Progenitor cell of endocrine pancreas (in vitro differentiated cells): ENCODE measurements around the gene TAF5L. TPM values are rescaled to one million over a fixed set of nuclear protein-coding genes. Genes with fewer than 3 reads are reported as not detected.

Source experiments
- DNase-seq: peaks from one replicate; pipeline ENCODE4 v3.0.0; 2021; ENCODE audit warnings: low spot score; ENCODE audit not compliant: unreplicated experiment
- H3K27ac Mint-ChIP-seq: 2 replicates; pipeline ENCODE4 v1.8.0; 2021; ENCODE audit warnings: mild to moderate bottlenecking, moderate library complexity, mixed read lengths
- H3K27me3 Mint-ChIP-seq: 2 replicates; pipeline ENCODE4 v1.8.0; 2021; ENCODE audit warnings: mixed read lengths
- H3K36me3 Mint-ChIP-seq: 2 replicates; pipeline ENCODE4 v1.8.0; 2022; ENCODE audit warnings: mixed read lengths; ENCODE audit not compliant: insufficient read depth
- H3K4me1 Mint-ChIP-seq: 2 replicates; pipeline ENCODE4 v1.8.0; 2021; ENCODE audit warnings: low read depth, mixed read lengths
- H3K4me3 Mint-ChIP-seq: 2 replicates; pipeline ENCODE4 v1.8.0; 2021; ENCODE audit warnings: low read depth, mild to moderate bottlenecking, moderate library complexity, mixed read lengths
- H3K9me3 Mint-ChIP-seq: 2 replicates; pipeline ENCODE4 v1.8.0; 2021; ENCODE audit warnings: low read depth, mixed read lengths
- total RNA-seq: library from RNA; stranded (reverse); gene quantifications from 2 replicates; pipeline ENCODE4 v1.2.1, GENCODE V29; 2021
- TF ChIP-seq, protein P1 (sequence below): fragments of 200-600 bp; sonication (generic); IDR thresholded peaks from one replicate; pipeline ENCODE4 v1.5.0; 2021; ENCODE audit warnings: antibody characterized with exemption, mild to moderate bottlenecking; ENCODE audit not compliant: unreplicated experiment

TAF5L gene
- total RNA-seq, 1 donor from 2014 or later: 21.0 TPM

DNA sequence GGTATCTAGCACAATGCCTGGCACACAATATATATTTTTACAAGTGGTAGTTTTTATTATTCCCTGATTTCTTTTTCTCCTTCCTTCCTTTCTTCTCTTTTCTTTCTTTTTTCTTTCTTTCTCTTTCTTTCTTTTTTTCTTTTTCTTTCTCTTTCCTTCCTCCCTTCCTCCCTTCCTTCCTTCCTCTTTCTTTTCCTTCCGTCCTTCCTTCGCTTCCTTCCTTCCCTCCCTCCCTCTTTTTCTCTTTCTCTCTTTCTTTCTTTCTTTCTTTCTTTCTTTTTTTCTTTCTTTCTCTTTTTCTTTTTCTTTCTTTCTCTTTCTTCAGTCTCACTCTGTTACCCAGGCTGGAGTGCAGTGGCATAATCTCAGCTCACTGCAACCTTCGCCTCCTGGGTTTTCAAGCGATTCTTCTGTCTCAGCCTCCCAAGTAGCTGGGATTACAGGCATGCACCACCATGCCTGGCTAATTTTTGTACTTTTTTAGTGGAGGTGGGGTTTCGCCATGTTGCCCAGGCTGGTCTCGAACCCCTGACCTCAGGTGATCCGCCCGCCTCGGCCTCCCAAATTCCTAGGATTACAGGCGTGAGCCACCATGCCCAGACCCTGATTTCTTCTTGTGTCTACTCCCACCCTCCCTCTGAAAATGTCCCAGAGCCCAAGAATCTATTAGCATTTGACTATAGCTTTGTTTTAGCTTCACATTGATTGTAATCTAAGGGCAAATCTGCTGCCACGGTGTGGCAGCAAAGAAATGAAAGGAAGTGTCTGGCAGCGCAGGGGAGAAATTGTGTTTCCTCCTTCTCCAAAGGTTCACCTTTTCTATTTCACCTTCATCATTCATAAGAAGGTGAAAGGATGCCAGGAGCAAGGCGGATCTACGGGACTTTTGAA lies 47.5 kb downstream of the TAF5L start:
- Mint-ChIP-seq H3K36me3 (no peaks in the 10 kb centered on the region), H3K4me1 (peaks cover 3% of the 10 kb centered on the region), H3K9me3 (no peaks in the 10 kb centered on the region), H3K27ac (no peak overlapping the region), H3K4me3 (no peak overlapping the region), H3K27me3 (no peaks in the 10 kb centered on the region)
- no peak for DNase-seq
- TF ChIP-seq, protein P1, sequence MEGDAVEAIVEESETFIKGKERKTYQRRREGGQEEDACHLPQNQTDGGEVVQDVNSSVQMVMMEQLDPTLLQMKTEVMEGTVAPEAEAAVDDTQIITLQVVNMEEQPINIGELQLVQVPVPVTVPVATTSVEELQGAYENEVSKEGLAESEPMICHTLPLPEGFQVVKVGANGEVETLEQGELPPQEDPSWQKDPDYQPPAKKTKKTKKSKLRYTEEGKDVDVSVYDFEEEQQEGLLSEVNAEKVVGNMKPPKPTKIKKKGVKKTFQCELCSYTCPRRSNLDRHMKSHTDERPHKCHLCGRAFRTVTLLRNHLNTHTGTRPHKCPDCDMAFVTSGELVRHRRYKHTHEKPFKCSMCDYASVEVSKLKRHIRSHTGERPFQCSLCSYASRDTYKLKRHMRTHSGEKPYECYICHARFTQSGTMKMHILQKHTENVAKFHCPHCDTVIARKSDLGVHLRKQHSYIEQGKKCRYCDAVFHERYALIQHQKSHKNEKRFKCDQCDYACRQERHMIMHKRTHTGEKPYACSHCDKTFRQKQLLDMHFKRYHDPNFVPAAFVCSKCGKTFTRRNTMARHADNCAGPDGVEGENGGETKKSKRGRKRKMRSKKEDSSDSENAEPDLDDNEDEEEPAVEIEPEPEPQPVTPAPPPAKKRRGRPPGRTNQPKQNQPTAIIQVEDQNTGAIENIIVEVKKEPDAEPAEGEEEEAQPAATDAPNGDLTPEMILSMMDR: no peak

- Mint-ChIP-seq H3K9me3 (no peaks in the 10 kb centered on the region), H3K4me3 (no peak overlapping the region), H3K27ac (no peak overlapping the region), H3K4me1 (no peaks in the 10 kb centered on the region), H3K36me3 (no peaks in the 10 kb centered on the region), H3K27me3 (no peaks in the 10 kb centered on the region)
- no peak for DNase-seq
- TF ChIP-seq, protein P1: no peak
Observed at GRCh38 chr1:229574679-229575442, 51.1 kb downstream of the TAF5L start.

DNA sequence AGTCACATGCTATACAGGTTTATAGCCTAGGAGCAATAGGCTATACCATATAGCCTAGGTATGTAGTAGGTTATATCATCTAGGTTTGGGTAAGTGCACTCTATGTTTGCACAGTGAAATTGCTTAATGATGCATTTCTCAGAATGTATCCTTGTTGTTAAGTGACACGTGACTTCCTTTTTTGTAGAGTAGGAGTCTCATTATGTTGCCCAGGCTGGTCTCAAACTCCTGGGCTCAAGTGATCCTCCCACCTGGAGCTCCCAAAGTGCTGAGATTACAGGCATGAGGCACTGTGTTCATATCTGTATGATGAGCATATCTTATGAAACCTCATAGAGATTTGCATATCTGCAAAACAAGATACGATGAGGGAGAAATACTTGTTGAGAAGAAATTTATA lies 53.6 kb downstream of the TAF5L start:
- TF ChIP-seq, protein P1: no peak
- H3K9me3 Mint-ChIP-seq: no peaks in the 10 kb centered on the region

GRCh38 chr1:229570891-229571516 lies 54.9 kb downstream of the TAF5L start:
- H3K27me3 Mint-ChIP-seq: no peaks in the 10 kb centered on the region
- TF ChIP-seq, protein P1: no peak
- no peaks in the 10 kb centered on the region for H3K9me3 Mint-ChIP-seq
- no peaks in the 10 kb centered on the region for H3K36me3 Mint-ChIP-seq
- H3K4me3 Mint-ChIP-seq: no peak overlapping the region
- H3K27ac Mint-ChIP-seq: no peak overlapping the region
- no peaks in the 10 kb centered on the region for H3K4me1 Mint-ChIP-seq
- DNase-seq: no peak

More for the DNA sequence above, 53.6 kb downstream of the TAF5L start:
- Mint-ChIP-seq H3K36me3 (no peaks in the 10 kb centered on the region), H3K4me1 (no peaks in the 10 kb centered on the region), H3K27ac (no peak overlapping the region), H3K27me3 (no peaks in the 10 kb centered on the region), H3K4me3 (no peak overlapping the region)
- no peak for DNase-seq

- H3K36me3 Mint-ChIP-seq: no peaks in the 10 kb centered on the region
- H3K4me3 Mint-ChIP-seq: no peak overlapping the region
- no peaks in the 10 kb centered on the region for H3K9me3 Mint-ChIP-seq
- no peaks in the 10 kb centered on the region for H3K27me3 Mint-ChIP-seq
- DNase-seq: no peak
- TF ChIP-seq, protein P1: no peak
- no peaks in the 10 kb centered on the region for H3K4me1 Mint-ChIP-seq
- no peak overlapping the region for H3K27ac Mint-ChIP-seq
Observed at GRCh38 chr1:229570305-229570704, 55.6 kb downstream of the TAF5L start.
